HG03457 (cell line): ENCODE results near the gene MAPK12.
"Not testable (repeated sequence)": the region's sequence is repeated elsewhere in the genome, so short reads cannot be mapped to it uniquely, and the experiment has no call there.

Experiments used
- ATAC-seq: cut with Tn5 transposase; IDR thresholded peaks from one replicate; pipeline ENCODE4 v1.9.1; 2021; ENCODE audit warnings: moderate number of reproducible peaks; ENCODE audit not compliant: unreplicated experiment

Gene MAPK12

DNA sequence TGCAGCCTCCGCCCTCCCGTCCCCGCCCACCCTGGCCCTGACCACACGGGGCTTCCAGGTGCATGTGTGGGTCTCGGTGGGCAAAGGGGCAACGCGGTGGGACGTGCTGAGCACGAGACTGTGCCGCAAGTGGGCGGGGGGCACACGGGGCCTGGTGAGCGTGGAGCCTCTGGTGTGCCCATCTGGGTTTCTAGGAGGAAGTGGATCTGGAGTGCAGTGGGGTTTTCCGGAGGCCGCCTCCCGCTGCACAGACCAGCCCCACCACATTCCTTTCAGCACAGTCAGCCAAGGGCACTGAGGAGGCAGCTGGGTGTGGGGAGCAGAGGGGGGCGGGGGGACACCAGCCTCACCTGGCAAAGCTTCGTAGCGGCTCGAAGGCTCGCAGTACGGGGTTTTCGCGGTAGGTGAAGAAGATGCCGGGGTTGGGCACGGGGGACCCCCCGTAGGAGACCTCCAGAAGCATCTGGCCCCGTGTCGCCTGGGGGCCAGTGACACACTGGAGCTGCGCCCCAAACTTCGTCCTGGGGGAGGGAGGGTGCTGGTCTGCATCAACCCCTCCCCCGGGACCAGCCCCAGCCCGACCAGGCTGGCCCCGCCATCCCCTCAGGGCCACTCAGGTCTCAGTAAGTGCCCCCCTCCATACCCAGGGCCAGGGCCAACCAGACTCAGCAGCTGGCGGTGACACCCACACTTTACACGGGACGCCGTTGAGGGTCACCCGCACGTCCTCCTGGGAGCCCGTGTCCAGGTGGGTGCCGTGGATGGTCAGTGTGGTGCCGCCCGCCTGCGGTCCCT lies 21.1 kb upstream of the MAPK12 start:
- no peak for ATAC-seq

- ATAC-seq: no peak
Measured at GRCh38 chr22:50281957-50282356, 20.5 kb upstream of the MAPK12 start.

GRCh38 chr22:50281384-50281760 lies 19.9 kb upstream of the MAPK12 start:
- no peak for ATAC-seq

DNA sequence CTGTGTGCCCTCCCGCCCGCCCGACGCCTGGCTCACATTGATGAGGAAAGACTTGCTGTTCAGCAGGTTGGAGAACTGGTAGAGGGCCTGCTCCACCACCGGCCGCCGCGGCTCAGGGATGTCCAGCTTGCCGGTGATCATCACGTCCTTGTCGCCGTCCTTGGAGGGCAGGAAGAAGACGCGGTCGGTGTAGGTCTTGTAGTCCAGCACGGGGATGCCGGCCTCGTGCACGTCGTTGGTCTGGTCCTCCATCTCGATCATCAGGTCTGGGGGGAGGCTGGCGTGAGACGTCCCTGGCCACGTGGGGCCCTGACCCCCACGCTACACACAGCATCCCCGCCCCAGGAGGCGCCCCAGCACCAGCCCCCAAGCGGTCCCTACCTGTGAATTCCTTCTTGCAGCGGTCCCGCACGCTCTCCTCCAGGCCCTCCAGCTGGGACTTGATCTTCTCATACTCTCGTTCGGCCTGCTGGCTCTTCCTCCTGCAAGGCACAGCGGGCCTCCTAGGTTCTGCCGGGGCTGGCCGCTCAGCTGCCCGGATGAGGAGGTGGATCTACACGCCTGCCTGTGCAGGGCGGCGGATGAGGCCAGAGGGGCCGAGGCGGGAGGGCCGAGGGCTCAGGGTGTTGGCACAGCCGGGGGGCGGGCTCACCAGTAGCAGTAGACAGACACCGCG lies 19.4 kb upstream of the MAPK12 start:
- no peak for ATAC-seq

GRCh38 chr22:50280022-50280707 lies 18.7 kb upstream of the MAPK12 start:
- ATAC-seq: no peak

DNA sequence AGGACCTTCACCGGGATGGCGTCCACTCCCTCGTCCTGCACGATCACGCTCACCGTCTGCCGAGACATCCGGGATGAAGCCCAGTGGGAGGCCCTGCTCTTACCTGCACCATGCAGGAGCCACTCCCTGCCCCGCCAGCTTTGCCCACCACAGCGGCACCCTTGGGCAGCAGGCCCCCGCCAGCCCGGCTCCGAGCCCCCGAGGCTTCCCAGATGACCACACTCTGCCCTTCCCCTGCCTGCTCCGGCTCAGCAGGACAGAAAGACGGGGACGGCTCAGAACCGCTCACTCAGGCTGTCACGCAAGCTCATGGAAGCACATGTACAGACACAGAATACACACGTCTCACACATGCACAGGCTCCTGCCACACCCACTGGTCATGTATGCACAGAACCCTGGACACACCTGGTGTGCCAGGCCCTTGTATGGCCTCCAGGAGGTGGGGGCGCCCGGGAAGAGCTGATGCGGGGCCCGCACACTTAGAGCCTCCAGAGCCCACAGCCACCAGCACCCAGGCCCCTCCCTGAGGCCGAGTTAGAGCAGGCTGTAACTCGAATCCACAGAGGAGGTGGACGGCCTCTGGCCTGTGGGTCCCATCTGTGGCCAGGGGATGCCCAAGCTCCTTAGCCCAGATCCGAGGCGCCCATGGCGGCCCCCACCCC lies 17.6 kb upstream of the MAPK12 start:
- no peak for ATAC-seq

DNA sequence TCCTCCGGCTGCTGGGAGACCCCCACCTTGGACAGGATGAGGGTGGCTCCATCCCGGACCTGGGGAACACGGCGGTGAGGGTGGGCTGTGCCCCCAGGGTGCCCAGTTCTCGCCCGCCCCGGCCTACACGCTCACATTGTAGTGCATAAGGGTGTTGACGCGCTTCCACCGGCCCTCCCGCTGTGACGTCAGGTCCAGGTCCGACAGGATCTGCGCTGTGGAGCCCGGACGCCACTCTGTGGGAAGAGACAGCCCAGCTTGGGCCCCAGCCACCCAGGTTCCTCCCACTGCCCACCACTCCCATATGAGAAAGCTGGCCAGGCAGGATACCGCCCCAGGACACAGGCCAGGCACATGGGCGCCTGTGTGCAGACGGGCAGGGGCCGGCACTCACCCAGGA lies 17.0 kb upstream of the MAPK12 start:
- no peak for ATAC-seq

DNA sequence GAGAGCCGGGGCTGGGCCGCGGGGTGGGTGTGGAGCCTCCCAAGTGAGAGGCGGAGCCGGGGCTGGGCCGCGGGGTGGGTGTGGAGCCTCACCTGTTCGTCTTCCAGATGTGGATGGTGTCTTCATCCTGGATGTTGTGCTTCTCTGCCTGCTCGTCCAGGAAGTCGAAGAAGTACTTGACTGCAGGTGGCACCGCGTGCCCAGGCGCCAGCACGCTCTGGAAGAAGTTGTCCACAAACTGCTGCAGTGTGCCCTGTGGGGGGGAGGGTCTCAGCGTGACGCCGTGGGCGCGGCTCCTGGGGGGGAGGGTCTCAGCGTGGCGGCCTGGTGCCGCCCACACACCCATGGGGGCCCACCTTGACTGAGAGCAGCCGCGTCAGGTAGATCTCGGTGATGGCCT lies 16.3 kb upstream of the MAPK12 start:
- ATAC-seq: no peak

- no peak for ATAC-seq
Measured at GRCh38 chr22:50276143-50276542, 14.7 kb upstream of the MAPK12 start.

- no peak for ATAC-seq
Measured at GRCh38 chr22:50275181-50276055, 13.9 kb upstream of the MAPK12 start.

GRCh38 chr22:50274771-50275170 lies 13.3 kb upstream of the MAPK12 start:
- no peak for ATAC-seq

DNA sequence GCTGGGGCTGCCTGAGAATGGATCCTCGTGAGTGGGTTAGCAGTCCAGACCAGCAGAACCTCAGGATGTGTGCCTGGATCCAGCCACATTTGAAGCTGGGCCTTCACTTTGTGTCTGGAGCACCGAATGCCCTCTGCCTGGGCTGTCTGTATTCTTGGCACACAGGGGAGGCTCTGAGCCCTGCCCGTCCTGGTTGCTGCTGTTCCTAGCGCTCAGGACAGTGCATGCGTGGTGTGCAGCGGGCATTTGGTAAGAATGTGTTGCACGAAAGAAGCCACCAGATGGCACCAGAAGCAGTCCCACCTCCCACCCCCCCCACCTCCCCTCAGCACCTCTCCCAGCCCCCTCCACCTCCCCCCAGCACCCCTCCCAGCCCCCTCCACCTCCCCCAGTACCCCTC lies 12.8 kb upstream of the MAPK12 start:
- no peak for ATAC-seq

GRCh38 chr22:50273781-50274180 lies 12.3 kb upstream of the MAPK12 start:
- ATAC-seq: not testable (repeated sequence)

DNA sequence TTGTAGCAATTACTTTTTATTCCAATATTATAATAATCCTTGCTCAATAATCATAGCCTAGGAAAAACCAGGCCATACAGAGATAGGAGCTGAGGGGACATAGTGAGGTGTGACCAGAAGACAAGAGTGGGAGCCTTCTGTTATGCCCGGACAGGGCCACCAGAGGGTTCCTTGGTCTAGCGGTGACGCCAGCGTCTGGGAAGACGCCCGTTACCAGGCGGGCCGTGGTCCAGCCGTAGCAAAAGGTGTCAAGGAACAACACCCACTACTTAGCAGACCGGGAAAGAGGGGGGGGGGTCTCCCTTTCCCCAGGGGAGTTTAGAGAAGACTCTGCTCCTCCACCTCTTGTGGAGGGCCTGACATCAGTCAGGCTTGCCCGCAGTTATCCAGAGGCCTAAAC lies 11.9 kb upstream of the MAPK12 start:
- ATAC-seq: not testable (repeated sequence)

DNA sequence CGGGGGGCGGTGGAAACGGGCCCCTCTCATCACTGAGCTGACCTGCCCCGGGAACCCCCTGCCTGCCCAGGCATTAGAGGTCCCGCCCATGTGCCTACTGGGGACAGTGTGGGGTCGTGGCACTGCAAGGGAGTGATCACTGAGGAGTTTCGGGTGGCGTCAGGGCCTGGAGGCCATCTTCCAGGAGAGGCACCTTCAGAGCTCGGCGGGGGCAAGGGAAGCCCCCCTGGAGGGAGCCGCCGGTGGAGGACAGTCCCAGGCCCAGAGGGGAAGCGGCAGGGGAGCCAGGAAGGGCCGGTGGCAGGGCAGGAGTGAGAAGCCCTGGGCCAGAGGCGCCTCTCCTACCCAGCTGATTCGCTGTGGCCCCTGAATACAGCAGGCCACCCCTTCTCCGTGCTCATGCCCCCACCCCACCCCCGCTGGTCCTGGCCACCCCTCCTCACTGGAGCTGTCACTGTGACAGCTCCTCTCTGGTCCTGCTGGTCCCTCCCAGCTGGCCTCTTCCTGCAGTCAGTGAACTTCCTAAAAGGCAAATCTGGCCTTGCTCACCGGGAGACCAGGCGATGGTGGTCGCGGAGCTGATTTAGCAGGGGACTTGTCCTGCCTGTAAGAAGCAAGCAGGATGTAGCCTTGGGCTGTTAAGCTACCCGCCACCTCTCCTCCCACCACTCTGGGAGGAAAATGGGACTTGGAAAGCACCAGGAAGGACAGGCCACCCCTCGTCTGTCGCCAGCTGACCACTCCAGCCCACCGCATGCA lies 10.7 kb upstream of the MAPK12 start:
- ATAC-seq: no peak

DNA sequence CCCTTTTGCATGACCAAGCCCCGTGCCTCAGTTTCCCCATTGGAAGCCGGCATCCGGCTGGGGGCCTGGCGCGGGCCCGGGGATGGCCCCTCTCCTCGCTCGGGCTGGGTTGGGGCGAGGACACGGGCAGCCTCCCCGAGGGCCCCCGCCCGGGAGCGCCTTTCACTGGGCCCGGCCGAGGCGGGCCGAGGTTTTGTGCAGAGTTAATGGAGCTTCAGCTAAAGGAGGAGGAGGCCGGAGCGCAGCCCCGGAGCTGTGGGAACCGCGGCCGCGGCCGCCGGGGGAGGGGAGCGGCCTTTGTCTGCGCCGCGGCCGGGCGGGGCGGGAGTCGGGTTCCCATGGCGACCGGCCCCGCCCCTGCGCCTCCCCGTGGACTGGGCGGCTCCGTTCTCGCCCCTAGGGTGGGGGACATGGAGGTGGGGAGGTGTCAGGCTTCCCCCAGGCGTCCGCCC lies 10.1 kb upstream of the MAPK12 start:
- ATAC-seq: no peak

DNA sequence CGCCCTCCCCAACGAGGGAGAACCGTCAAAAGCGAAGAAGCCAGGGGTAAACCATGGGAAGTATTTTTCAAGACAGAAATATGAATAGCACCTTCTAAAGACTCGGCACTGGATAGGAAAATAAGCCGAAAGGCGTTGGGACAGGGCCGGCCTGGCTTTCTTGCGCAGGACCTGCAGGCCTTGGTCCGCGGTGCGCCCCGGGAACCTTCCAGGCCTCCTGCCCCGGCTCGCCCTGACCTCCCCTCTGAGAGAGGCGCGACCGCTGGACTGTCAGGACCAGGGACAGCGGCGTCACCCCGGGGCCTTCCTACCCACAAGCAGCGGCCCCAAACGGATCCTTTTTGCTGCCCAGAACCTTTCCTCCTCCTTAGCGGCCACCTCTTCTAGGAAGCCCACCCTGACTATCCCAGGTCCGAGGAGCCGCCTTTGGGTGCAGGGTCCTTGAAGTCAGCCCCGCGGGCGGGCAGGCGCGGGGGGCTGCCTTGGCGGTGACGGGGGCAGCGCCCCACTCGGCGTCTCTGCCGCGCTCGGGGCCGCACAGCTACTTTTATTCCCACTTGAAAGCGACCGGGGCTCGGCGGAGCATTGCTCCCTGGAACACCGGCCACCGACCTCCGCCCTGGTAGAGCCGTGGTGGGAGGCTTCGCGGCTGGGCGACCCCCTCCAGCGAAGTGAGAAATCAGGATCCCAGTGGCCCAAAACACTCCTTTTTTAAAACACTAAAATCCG lies 9.3 kb upstream of the MAPK12 start:
- no peak for ATAC-seq

GRCh38 chr22:50269970-50270665 lies 8.6 kb upstream of the MAPK12 start, which contains the start of gene MAPK11:
Gene MAPK11, minus strand, starts transcription at chr22:50270380. Its CDS starts 88 bp downstream, at chr22:50270292.
- no peak for ATAC-seq
